Inflammatory macrophage treated with lipopolysaccharide for 4 hours (primary cell): ENCODE data around the gene SNF8.

ENCODE experiments used
- DNase-seq: peaks from one replicate; pipeline ENCODE4 v3.0.0-alpha.2; 2020

The SNF8 gene

GRCh38 chr17:48882272-48882671, 62.4 kb downstream of the SNF8 start:
- no peak for DNase-seq
